Stimulated activated CD4-positive, alpha-beta T cell treated with anti-CD3 and anti-CD28 coated beads, Interleukin-12 subunit alpha, Interleukin-12 subunit beta, amount 100 ng/mL, for 48 hours (primary cell): ENCODE measurements around the gene WNK1.
"Not testable (repeated sequence)": the region's sequence is repeated elsewhere in the genome, so short reads cannot be mapped to it uniquely, and the experiment has no call there.

Source experiments
- DNase-seq, 3 donors: peaks; one replicate each; pipeline ENCODE4 v3.0.0-alpha.2; 2020; ENCODE audit warnings: low read depth in 2 of 3, low spot score in 1 of 3

The WNK1 gene

DNA sequence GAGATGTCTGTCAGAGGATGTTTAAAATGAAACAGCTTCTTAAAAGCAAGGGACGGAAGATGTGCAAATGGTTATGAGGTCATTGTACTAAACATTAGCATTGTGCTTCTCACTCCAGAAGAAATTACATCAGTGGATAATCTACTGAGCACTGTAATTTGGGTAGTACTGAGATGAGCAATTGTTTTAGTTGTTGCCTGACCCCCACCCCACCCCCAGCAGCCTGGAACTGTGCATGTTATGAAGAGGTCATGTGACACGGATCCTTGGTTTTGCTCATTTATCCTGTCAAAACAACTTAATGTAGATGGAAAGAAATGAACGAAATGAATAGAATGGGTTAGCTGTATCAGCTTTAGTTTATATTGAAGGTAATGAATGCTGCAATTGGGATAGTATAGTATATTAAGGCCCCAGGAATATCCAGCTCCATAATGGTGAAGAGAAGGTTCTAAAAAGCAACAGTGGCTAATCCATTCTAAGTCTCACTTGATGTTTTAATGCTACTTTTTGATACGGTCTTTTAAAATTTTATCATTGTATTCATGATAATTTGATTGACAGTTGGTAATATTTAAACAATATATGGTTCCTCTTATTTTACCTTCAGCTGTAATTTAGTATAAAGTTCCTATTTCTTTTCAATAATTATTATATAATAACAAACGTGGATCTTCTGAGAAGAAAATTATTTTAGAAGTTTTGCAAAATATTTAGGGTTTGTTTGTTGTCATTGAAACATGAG is 58.5 kb downstream of the WNK1 start:
- peak; percentile 49 to 64 (median 54) for DNase-seq

DNA sequence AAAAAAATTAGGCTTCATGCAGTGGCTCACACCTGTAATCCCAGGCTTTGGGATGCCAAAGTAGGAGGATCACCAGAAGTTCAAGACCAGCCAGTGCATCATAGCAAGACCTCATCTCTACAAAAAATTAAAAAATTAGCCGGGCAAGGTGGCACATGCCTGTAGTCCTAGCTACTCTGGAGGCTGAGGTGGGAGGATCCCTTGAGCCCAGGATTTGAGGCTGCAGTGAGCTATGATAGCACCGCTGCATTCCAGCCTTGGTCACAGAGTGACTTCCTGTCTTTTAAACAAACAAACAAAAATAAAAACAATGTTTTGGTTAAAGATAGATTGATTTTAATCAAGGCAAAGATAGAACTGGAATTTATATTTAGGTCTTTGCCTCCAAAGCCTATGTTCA is 60.6 kb downstream of the WNK1 start:
- no peak for DNase-seq

DNA sequence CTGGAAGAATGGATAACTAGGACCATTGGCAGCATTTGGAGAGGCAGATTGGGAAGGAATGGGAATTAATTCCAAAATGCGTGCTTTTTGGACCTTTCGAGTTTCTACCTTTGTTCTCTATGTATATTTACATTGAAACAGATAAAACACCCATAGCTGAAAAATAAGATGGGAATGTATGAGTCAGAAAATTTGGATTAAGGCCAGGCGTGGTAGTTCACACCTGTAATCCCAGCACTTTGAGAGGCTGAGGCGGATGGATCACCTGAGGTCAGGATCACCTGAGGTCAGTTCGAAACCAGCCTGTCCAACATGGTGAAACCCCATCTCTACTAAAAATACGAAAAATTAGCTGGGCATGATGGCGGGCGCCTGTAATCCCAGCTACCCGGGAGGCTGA is 65.1 kb downstream of the WNK1 start:
- not testable (repeated sequence) for DNase-seq

DNA sequence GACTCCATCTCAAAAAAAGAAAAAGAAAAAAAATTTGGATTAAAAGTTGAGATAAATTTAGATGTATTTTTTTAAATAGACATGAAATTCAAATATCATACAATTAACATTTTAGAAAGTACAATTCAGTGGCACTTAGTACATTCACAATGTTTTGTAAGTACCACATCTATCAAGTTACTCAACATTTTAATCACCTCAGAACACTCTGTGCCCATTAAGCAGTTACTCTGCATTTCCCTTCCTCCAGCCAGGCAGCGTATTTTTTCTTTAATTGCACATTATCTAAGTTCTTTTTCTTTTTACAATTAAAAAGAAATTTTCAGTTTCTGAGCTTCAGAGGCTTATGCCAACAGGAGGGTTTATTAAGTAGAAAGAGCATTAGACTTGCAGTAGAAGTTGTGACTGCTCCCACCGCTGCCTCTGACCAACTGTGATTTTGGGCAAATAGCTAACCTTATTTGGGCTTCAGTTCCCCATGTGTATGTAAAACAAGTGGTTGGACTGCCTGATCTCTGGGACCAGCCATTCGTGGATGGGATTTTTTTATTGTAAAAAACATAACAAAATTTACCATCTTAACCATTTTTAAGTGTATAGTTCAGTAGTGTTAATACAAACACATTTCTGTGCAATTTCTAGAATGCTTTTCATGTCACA is 65.7 kb downstream of the WNK1 start:
- DNase-seq, result no peak

DNA sequence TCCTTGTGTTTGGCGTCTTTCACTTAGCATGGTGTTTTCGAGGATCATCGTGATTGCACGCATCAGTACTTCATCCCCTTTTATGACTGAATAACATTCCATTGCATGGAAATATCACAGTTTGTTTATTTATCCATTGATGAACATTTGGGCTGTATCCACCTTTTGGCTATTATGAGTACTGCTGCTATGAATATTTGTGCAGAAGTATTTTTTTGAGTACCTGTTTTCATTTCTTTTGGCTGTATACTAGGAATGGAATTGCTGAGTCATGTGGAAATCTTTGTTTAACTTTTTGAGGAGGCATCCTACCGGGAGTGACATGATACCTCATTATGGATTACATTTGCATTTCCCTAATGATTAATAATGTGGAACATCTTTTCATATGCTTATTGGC is 66.4 kb downstream of the WNK1 start:
- no peak for DNase-seq

DNA sequence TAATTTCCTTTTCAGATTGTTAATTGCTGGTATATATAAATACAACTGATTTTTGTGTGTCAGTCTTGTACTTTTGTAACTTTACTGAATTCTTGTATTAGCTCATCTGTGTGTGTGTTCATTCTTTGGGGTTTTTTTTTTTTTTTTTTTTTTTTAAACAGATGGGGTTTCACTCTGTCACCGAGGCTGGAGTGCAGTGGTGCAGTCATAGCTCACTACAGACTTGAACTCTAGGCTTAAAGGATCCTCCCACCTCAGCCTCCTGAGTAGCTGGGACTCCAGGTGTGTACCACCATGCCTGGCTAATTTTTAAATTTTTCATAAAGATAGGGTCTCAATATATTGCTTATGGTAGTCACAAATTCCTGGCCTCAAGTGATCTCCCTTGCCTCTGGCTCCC is 68.0 kb downstream of the WNK1 start:
- DNase-seq, result no peak

DNA sequence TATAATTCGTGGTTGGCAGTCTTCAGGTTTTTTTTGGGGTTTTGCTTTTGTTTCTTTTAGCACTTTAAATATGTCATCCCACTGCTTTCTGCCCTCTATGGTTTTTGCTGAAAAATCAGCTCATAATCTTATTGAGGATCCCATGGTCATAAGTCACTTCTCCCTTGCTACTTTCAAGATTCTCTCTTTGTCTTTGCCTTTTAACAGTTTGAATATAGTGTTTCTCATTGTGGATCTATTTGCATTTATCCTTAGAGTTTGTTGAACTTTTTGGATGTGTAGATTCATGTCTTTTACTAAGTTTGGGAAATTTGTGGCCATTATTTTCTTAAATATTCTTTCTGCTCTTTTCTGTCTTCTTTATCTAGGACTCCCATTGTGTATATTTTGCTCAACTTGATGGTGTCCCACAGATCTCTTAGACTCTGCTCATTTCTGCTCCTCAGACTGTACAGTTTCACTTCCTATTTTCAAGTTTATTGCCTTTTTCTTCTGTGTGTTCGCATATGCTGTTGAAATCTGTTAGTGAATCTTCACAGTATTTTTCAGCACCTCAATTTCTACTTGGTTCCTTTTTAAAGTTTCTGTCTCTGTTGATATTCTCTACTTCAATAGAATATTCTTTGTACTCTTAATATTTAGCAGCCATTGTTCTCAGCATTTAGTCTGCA is 70.8 kb downstream of the WNK1 start:
- no peak for DNase-seq

DNA sequence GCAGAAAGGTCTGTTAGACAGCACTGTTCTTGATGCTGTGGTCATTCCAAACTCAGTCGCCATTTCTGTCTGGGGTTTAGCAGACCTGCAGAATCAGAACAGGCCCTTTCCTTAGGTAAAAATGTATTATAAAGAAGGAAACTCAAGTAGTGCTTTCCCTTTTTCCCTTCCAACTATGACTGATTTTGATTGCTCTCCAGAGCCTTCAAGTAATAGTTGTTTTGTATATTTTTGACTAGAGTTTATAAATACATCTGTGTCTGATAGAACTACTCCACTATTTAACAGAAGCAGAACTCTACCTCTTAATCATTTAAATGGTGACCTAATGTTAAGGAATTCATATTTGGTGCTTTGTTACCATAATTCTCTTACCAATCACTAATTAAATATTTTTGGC is 74.0 kb downstream of the WNK1 start:
- no peak for DNase-seq

DNA sequence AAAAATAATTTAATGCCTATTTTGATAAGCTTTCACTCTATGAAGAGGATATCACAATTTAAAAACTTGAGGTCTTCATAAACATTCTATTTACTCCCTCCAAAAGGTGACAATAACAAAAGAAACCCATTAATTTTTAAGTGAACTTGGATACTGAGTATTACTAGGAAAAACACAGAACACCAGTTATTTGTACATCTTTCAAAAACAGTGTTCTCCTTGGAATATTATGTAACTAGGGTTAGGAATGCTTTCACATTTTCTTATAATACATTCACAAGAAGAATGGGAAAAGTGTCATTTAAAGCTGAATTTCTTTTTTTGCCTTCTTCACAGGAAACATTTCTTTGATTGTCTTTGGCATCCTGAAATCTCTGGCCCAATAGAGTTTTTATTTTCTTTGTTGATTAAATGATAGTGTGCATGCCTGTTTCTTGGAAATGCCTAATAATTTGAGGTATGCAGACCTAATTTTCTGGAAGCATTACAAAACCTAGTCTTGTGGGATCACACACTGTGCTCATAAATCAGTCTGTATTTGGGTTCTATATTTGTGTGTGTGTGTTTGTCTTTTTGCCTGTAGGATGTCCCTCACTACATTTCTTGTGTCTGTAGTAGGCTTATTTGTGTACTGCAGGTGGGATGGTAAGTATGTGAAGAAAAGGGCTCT is 76.5 kb downstream of the WNK1 start:
- no peak for DNase-seq

DNA sequence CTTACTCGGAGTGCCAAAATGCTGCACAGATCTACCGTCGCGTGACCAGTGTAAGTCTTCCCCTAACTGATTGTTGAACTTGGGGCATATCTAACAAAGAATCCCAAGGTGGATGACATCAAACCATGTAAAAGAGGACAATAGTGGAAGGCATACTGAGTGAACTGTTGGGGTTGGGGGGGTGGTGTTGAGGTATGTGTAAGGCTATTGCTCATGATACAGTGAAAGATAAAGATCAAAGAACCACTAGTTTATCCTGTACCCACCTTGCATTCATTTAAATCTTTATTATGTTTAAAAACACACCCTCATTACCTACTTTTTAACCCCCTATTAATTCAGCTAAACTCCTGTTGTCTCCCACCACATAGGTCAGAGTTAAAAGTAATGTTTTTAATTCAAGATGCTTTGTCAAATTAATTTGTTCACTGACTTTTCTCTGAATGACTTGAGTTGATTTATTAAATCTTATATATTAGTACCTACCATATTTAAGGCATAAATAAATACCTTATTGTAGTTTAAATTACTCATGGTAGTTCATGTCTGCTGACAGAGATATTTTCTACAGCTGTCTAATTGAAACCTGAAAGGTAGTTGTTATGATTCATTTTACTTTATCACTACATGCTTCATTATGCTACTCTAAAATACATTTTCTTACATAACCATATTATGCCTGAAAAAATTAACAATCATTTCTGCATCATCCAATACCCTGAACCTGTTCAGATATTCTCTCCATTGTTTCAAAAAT is 77.9 kb downstream of the WNK1 start:
- DNase-seq, result no peak

DNA sequence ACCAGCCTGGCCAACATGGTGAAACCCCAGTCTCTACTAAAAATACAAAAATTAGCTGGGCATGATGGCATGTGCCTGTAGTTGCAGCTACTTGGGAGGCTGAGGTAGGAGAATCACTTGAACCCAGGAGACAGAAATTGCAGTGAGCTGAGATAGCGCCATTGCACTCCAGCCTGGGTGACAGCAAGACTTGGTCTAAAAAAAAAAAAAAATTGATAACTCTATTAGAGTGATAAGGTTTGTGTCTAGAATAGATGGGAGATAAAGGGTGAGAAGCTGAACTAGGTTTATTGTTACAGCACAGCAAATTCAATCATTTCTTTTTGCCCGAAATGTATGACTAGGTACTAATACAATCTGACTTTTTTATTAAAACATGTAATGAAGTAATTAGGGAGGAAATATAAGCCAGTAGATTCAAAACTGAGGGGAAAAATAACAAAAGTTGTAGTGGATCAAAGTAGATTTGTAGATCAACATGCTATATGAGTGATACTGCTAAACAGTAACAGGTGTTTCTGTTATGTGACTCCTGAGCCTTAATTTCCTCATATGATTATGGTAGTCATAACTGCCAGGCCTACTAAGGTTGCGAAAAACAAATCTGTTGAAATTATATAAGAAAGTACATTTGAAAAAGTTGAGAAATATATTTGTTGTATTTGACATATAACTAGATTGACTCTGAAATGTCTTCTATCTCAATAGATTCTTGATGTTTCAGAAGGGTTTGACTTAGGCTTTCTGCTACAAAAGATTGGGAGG is 83.6 kb downstream of the WNK1 start:
- DNase-seq, result no peak

DNA sequence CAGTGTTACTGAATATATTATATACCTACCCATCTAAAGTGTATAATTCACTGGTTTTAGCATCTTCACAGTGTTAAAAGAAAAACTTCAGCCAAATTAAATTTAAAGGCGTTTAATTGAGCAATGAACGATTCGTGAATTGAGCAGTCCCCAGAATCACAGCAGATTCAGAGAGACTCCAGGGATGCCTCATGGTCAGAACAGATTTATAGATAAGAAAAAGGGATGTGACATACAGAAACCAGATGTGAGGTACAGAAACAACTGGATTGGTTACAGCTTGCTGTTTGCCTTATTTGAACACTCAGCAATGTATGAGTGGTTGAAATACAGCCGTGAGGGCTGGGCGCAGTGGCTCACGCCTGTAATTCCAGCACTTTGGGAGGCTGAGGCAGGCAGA is 84.6 kb downstream of the WNK1 start:
- no peak for DNase-seq

DNA sequence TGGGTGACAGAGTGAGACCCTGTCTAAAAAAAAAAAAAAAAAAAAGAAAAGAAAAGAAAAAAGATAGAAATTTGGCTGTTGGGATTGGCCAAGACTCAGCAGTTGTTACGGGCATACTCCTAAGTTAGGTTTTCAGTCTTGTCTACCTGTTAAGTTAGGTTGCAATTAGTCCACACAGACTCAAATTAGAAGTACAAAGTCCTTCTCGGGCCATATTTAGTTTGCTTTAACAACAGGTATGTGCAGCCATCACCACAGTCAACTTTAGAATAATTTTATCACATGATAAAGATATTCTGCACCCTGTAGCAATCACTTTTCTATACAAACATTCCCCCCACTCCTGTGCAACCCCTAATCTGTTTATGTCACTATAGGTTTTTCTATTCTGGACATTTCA is 85.2 kb downstream of the WNK1 start:
- DNase-seq, result no peak

DNA sequence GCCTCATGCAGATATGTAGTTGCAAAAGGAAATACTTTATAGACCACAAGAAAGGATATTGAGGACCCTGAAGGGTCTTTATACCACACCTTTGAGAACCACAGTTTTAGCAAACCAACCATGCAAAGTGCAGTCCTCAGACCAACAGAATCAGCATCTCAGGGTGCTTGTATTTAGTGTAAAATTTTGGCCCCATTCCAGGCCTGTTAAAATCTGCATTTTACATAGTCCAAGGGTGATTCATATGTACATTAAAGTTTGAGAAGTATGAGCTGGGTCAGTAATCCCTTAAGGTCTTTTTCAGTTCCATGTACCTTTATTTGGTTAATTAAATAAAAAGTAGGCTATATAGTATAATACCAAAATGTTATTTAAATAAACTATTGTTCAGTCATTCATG is 91.2 kb downstream of the WNK1 start:
- no peak for DNase-seq

DNA sequence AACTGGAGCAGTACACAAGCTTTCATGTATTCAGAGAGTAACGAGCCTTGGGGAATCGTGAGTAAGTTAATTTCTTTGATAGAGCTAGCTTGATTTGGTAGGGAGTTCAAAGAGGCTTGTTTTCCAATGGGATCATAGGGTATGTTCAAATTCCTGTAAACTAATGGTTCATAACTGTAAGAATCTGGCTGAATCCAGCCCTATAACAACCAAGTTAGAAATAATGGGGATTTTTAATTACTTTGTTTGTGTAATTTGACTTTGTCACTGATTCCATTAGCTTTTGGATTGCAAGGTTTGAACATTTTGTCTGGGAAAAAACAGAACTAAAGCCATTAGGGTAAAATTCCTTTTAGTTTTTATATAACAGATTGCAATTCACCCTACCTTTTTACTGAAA is 94.0 kb downstream of the WNK1 start:
- no peak for DNase-seq

DNA sequence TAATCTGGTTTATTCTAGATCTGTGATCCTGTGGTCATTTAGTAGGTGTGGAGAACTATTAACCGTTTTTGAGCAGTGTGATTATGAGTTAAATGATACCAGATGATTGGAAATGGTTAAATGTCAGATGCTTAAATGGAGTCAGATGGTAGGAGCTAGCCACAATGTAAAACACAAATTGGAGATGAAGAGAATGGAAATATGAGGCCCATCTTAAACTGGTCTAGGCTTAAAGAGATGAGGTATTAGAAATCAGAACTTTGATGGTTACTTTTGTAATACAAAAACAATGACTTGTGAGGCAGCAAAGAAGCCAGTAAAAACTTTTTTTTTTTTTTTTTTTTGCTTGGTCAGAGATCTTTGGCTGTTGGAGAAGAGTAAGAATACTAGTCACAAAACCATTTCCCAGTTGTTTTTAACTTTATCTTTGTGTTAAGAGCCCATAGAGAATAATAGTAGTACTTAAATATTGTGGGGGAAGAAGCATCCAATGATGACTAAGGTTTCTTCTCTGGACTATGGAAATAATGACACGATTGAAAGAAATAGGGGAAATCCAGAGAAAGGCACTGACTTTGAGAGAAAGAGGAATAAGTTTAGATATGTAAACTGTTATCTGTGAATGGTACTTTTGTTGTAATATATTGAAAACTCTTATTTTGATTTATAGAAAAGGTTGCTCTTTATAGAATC is 95.9 kb downstream of the WNK1 start:
- DNase-seq, result no peak

DNA sequence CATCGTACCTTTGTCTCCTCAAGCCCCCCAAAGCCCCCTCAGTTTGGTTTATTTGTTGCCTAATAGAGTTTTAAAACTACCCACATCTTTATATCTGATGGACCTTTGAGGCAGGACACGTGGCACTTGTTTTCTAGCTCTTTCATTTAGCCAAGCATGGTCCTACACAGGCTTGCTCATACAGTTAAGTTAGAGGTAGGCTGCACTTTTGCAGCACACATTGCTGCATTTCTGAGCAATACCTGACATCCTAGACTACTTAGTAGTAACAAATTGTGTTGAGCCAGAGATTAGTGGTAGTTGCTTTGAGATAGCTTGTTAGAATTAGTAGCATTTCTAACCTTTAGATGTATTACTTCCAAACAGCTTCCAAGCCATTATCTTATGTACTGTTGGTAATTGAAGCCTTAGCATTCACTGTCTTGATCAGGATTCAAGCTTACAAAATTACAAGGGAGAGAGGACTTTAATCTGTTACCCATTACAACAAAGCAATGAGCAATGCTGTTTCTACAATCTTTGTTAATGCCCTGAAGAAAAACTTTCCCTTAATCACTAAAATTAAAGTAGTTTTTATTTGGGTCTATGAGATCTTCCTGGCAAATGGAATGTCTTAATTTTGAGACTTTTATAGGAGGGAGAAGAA is 96.6 kb downstream of the WNK1 start:
- DNase-seq, result no peak

DNA sequence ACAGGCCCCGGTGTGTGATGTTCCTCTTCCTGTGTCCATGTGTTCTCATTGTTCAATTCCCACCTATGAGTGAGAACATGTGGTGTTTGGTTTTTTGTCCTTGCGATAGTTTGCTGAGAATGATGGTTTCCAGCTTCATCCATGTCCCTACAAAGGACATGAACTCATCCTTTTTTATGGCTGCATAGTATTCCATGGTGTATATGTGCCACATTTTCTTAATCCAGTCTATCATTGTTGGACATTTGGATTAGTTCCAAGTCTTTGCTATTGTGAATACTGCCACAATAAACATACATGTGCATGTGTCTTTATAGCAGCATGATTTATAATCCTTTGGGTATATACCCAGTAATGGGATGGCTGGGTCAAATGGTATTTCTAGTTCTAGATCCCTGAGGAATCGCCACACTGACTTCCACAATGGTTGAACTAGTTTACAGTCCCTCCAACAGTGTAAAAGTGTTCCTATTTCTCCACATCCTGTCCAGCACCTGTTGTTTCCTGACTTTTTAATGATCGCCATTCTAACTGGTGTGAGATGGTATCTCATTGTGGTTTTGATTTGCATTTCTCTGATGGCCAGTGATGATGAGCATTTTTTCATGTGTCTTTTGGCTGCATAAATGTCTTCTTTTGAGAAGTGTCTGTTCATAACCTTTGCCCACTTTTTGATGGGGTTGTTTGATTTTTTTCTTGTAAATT is 97.5 kb downstream of the WNK1 start:
- not testable (repeated sequence) for DNase-seq

DNA sequence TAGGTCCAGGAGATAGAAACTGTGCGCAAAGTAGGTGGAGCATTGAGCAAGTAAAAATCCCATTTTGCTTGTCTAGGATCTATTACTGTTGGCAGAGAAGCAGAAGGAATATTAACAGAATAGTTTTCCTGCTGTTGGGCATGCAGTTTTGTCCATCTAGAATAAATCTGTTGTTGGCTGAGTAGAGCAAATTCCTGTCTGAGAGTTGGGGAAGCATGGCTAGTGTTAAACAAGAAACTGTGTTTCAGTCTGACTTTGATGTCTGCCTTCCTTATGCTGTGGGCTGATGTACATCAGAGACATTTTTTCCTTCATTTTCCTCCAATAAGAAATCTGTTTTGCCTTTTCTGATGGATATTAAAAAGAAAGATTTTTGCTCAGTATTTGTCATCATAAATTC is 99.0 kb downstream of the WNK1 start:
- no peak for DNase-seq
